ENCODE data around the gene GAGE13. TPM values are rescaled to one million over a fixed set of nuclear protein-coding genes. Genes with fewer than 3 reads are reported as not detected.

Gene GAGE13
- total and polyA plus RNA-seq, 2 of the 13 experiments (the other 11 are each of a cell fraction or from before 2014, with no cell fraction given): not detected

DNA sequence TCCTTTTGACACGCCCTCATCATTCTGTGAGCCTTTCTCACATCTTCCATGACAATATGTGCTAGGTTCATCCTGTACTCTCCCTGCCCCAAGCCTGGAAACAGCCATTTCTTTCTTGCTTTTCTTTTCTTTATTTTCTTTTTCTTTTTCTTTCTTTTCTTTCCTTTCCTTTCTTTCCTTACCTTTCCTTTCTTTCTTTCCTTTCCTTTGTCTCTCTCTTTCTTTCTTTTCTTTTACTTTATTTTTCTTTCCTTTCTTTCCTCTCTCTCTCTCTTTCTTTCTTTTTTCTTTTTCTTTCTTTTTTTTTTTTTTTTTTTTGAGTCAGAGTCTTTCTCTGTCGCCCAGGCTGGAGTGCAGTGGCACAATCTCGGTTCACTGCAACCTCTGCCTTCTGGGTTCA lies 47.2 kb upstream of the GAGE13 start:
- in situ Hi-C loops (cut with HindIII; ENCODE audit: extremely low pct_ligation_motif_present, low pct_unique_long_range_greater_than_20kb): no loop called here
- TF ChIP-seq ZZZ3 (CRISPR knock-in tag; IDR thresholded peaks at IDR 0.05; ENCODE audit: borderline replicate concordance) (no peak), ZMAT3 (CRISPR knock-in tag; conservative IDR thresholded peaks at IDR 0.05) (no peak), SP1 (IDR thresholded peaks at IDR 0.05) (no peak), SP1 (CRISPR knock-in tag; IDR thresholded peaks at IDR 0.05) (no peak), PHF21A (CRISPR knock-in tag; IDR thresholded peaks at IDR 0.05) (no peak), AGO1 (IDR thresholded peaks at IDR 0.05; ENCODE audit: low read depth, low read length, poor library complexity, severe bottlenecking) (no peak), EHMT2 (IDR thresholded peaks at IDR 0.05; ENCODE audit: borderline replicate concordance, low read depth, low read length) (no peak)
- TF ChIP-seq, protein P1, sequence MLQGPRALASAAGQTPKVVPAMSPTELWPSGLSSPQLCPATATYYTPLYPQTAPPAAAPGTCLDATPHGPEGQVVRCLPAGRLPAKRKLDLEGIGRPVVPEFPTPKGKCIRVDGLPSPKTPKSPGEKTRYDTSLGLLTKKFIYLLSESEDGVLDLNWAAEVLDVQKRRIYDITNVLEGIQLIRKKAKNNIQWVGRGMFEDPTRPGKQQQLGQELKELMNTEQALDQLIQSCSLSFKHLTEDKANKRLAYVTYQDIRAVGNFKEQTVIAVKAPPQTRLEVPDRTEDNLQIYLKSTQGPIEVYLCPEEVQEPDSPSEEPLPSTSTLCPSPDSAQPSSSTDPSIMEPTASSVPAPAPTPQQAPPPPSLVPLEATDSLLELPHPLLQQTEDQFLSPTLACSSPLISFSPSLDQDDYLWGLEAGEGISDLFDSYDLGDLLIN (CRISPR knock-in tag; IDR thresholded peaks at IDR 0.05; ENCODE audit: borderline replicate concordance): no peak
- TF ChIP-seq, protein P2, sequence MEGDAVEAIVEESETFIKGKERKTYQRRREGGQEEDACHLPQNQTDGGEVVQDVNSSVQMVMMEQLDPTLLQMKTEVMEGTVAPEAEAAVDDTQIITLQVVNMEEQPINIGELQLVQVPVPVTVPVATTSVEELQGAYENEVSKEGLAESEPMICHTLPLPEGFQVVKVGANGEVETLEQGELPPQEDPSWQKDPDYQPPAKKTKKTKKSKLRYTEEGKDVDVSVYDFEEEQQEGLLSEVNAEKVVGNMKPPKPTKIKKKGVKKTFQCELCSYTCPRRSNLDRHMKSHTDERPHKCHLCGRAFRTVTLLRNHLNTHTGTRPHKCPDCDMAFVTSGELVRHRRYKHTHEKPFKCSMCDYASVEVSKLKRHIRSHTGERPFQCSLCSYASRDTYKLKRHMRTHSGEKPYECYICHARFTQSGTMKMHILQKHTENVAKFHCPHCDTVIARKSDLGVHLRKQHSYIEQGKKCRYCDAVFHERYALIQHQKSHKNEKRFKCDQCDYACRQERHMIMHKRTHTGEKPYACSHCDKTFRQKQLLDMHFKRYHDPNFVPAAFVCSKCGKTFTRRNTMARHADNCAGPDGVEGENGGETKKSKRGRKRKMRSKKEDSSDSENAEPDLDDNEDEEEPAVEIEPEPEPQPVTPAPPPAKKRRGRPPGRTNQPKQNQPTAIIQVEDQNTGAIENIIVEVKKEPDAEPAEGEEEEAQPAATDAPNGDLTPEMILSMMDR (CRISPR knock-in tag; IDR thresholded peaks at IDR 0.05): no peak
- TF ChIP-seq, protein P3, sequence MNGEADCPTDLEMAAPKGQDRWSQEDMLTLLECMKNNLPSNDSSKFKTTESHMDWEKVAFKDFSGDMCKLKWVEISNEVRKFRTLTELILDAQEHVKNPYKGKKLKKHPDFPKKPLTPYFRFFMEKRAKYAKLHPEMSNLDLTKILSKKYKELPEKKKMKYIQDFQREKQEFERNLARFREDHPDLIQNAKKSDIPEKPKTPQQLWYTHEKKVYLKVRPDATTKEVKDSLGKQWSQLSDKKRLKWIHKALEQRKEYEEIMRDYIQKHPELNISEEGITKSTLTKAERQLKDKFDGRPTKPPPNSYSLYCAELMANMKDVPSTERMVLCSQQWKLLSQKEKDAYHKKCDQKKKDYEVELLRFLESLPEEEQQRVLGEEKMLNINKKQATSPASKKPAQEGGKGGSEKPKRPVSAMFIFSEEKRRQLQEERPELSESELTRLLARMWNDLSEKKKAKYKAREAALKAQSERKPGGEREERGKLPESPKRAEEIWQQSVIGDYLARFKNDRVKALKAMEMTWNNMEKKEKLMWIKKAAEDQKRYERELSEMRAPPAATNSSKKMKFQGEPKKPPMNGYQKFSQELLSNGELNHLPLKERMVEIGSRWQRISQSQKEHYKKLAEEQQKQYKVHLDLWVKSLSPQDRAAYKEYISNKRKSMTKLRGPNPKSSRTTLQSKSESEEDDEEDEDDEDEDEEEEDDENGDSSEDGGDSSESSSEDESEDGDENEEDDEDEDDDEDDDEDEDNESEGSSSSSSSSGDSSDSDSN (CRISPR knock-in tag; IDR thresholded peaks at IDR 0.05): no peak
- TF ChIP-seq, protein P4, sequence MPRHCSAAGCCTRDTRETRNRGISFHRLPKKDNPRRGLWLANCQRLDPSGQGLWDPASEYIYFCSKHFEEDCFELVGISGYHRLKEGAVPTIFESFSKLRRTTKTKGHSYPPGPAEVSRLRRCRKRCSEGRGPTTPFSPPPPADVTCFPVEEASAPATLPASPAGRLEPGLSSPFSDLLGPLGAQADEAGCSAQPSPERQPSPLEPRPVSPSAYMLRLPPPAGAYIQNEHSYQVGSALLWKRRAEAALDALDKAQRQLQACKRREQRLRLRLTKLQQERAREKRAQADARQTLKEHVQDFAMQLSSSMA (CRISPR knock-in tag; IDR thresholded peaks at IDR 0.05): no peak
- TF ChIP-seq, protein P5, sequence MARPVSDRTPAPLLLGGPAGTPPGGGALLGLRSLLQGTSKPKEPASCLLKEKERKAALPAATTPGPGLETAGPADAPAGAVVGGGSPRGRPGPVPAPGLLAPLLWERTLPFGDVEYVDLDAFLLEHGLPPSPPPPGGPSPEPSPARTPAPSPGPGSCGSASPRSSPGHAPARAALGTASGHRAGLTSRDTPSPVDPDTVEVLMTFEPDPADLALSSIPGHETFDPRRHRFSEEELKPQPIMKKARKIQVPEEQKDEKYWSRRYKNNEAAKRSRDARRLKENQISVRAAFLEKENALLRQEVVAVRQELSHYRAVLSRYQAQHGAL (CRISPR knock-in tag; IDR thresholded peaks at IDR 0.05; ENCODE audit: not compliant biosample characterization): no peak
- TF ChIP-seq, protein P6, sequence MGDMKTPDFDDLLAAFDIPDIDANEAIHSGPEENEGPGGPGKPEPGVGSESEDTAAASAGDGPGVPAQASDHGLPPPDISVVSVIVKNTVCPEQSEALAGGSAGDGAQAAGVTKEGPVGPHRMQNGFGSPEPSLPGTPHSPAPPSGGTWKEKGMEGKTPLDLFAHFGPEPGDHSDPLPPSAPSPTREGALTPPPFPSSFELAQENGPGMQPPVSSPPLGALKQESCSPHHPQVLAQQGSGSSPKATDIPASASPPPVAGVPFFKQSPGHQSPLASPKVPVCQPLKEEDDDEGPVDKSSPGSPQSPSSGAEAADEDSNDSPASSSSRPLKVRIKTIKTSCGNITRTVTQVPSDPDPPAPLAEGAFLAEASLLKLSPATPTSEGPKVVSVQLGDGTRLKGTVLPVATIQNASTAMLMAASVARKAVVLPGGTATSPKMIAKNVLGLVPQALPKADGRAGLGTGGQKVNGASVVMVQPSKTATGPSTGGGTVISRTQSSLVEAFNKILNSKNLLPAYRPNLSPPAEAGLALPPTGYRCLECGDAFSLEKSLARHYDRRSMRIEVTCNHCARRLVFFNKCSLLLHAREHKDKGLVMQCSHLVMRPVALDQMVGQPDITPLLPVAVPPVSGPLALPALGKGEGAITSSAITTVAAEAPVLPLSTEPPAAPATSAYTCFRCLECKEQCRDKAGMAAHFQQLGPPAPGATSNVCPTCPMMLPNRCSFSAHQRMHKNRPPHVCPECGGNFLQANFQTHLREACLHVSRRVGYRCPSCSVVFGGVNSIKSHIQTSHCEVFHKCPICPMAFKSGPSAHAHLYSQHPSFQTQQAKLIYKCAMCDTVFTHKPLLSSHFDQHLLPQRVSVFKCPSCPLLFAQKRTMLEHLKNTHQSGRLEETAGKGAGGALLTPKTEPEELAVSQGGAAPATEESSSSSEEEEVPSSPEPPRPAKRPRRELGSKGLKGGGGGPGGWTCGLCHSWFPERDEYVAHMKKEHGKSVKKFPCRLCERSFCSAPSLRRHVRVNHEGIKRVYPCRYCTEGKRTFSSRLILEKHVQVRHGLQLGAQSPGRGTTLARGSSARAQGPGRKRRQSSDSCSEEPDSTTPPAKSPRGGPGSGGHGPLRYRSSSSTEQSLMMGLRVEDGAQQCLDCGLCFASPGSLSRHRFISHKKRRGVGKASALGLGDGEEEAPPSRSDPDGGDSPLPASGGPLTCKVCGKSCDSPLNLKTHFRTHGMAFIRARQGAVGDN (CRISPR knock-in tag; IDR thresholded peaks at IDR 0.05): no peak

More for the DNA sequence above, 47.2 kb upstream of the GAGE13 start:
- intact Hi-C loops (cut with micrococcal nuclease; ENCODE audit: unreplicated experiment): no loop called here
- H3K9me3 ChIP-seq (ENCODE audit: low read length): no peaks in the 10 kb centered on the region
- H3K4me2 ChIP-seq (ENCODE audit: low read depth, low read length): no peak overlapping the region
- H3K4me1 ChIP-seq (ENCODE audit: insufficient read depth, low read length): no peaks in the 10 kb centered on the region
- FAIRE-seq (no peak), DNase-seq (ENCODE audit: low spot score) (no peak), ATAC-seq (no peak)
- H3K9ac ChIP-seq (ENCODE audit: insufficient read depth, low read depth, low read length): no peak overlapping the region
- WGBS (ENCODE audit: low lambda C conversion rate): 56% methylated on average over 3 of the region's 3 CpGs
- ChIA-PET CTCF (ENCODE audit: low intra/inter-chr PET ratio, low total read pairs) (no interaction called here), POLR2A (no interaction called here)
- H3K27me3 ChIP-seq (ENCODE audit: control insufficient read depth in 1 of 2, insufficient read depth in 2 of 2, low read length in 2 of 2): no peaks in the 10 kb centered on the region; a peak in 1 of 5 replicates
- BruUV-seq (replicated peaks): no TSS peak
- H4K20me1 ChIP-seq (ENCODE audit: insufficient read depth, low read length): no peaks in the 10 kb centered on the region
- no peak overlapping the region for H3K4me3 ChIP-seq (replicated peaks in 1 of 3; ENCODE audit: insufficient read depth in 1 of 3, low read depth in 2 of 3, low read length in 3 of 3)
- H2AFZ ChIP-seq (ENCODE audit: low read length): no peak overlapping the region
- H3K36me3 ChIP-seq (replicated peaks in 1 of 2; ENCODE audit: control insufficient read depth in 1 of 2, insufficient read depth in 2 of 2, low read length in 2 of 2): no peaks in the 10 kb centered on the region
- H3K27ac ChIP-seq (ENCODE audit: extremely low read length, insufficient read depth, low read length): no peak overlapping the region
- H3K79me2 ChIP-seq (ENCODE audit: insufficient read depth, low read length): no peaks in the 10 kb centered on the region

Data from HepG2 (cell line).